PFSK-1 (cell line): ENCODE results near the gene SIL1.

Source experiments
- FOXP2 ChIP-seq: optimal IDR thresholded peaks from 2 replicates; pipeline ENCODE3; 2011; ENCODE audit warnings: borderline replicate concordance, control low read depth, inconsistent platforms; ENCODE audit not compliant: insufficient read depth; ENCODE audit errors: extremely low read length, extremely low read depth
- POLR2AphosphoS5 ChIP-seq: IDR thresholded peaks from 2 replicates; pipeline ENCODE4 v1.6.1; 2012; ENCODE audit warnings: low read depth, mild to moderate bottlenecking, control low read depth, low read length, moderate library complexity
- SIN3A ChIP-seq: IDR thresholded peaks from 2 replicates; pipeline ENCODE4 v1.6.1; 2012; ENCODE audit warnings: mild to moderate bottlenecking, low read length, moderate library complexity, borderline replicate concordance; ENCODE audit not compliant: insufficient read depth
- TAF1 ChIP-seq: IDR thresholded peaks from 2 replicates; pipeline ENCODE4 v1.6.1; 2012; ENCODE audit warnings: low read length, control low read depth, borderline replicate concordance; ENCODE audit not compliant: insufficient read depth
- TF ChIP-seq, protein P1 (sequence below), 2 experiments: IDR thresholded peaks; 2 replicates each; pipeline versions ENCODE4 v1.6.1 to v1.8.0; 2011 to 2012; ENCODE audit warnings: low read depth in 2 of 2, low read length in 2 of 2, control low read depth in 1 of 2, inconsistent platforms in 1 of 2, mild to moderate bottlenecking in 1 of 2, moderate library complexity in 1 of 2; ENCODE audit not compliant: insufficient read depth in 1 of 2

SIL1 gene

DNA sequence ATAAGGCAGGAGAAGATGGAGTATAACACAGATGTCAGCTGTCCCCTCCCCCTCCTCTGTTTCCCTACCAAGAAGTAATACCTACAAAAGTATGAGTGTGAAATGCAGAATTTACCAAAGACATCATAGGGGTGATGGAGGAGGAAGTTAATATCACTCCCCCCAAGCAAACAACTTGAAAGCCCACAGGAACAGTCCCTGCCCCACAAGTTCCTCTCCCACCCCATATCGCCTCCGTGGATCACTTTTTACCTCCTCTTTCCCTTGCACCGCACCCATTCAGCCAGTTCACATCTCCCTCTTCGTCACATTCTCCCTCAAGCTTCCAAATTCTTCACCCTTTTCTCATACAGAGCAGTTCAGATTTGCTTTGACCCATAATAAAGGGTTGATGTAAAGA lies 7.0 kb upstream of the SIL1 start:
- TF ChIP-seq, protein P1, sequence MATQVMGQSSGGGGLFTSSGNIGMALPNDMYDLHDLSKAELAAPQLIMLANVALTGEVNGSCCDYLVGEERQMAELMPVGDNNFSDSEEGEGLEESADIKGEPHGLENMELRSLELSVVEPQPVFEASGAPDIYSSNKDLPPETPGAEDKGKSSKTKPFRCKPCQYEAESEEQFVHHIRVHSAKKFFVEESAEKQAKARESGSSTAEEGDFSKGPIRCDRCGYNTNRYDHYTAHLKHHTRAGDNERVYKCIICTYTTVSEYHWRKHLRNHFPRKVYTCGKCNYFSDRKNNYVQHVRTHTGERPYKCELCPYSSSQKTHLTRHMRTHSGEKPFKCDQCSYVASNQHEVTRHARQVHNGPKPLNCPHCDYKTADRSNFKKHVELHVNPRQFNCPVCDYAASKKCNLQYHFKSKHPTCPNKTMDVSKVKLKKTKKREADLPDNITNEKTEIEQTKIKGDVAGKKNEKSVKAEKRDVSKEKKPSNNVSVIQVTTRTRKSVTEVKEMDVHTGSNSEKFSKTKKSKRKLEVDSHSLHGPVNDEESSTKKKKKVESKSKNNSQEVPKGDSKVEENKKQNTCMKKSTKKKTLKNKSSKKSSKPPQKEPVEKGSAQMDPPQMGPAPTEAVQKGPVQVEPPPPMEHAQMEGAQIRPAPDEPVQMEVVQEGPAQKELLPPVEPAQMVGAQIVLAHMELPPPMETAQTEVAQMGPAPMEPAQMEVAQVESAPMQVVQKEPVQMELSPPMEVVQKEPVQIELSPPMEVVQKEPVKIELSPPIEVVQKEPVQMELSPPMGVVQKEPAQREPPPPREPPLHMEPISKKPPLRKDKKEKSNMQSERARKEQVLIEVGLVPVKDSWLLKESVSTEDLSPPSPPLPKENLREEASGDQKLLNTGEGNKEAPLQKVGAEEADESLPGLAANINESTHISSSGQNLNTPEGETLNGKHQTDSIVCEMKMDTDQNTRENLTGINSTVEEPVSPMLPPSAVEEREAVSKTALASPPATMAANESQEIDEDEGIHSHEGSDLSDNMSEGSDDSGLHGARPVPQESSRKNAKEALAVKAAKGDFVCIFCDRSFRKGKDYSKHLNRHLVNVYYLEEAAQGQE (IDR thresholded peaks at IDR 0.05; ENCODE audit: insufficient read depth in 1 of 2, low read depth in 2 of 2, low read length in 2 of 2): no peak
- TF ChIP-seq POLR2AphosphoS5 (no peak), TAF1 (no peak), SIN3A (no peak), FOXP2 (no peak)

DNA sequence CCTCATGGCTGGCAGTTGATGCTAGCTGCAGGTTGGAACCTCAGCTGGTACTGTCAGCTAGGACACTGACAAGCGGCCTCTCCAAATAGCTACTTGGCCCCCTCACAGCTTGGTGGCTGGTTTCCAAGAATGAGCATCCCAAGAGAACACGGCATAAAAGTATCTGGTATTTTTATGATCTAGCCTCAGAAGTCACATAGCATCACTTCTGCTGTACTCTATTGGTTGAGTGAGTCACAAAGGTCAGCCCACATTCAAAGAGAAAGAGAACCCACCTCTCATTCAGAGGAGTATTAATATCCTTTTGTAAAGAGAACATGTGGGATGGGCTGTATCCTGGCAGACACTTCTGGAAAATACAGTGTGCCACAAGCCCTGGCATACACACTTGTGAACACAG lies 6.0 kb upstream of the SIL1 start:
- no peak for TF ChIP-seq FOXP2
- no peak for TF ChIP-seq TAF1
- TF ChIP-seq, protein P1 (IDR thresholded peaks at IDR 0.05; ENCODE audit: insufficient read depth in 1 of 2, low read depth in 2 of 2, low read length in 2 of 2): no peak
- no peak for TF ChIP-seq POLR2AphosphoS5
- TF ChIP-seq SIN3A: no peak

DNA sequence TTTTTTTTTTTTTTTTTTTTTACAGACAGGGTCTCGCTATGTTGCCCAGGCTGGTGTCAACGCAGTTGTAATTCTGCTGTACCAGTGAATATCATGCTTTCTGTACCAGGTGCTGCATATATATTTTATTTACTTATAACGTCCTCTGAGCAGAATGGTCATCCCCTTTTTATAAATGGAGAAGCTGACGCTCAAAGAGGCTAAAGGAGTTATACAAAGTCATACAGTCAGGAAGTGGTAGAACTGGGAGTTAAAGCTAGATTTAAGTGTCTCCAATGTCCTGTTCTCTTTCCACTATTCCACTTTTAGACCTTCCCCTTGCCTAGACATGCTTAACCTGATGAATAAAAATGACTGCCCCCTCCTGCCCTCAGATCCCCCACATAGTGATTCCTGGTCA lies 1.2 kb upstream of the SIL1 start:
- TF ChIP-seq FOXP2 (no peak), TAF1 (no peak), SIN3A (no peak), POLR2AphosphoS5 (no peak)
- TF ChIP-seq, protein P1 (IDR thresholded peaks at IDR 0.05; ENCODE audit: insufficient read depth in 1 of 2, low read depth in 2 of 2, low read length in 2 of 2): no peak

DNA sequence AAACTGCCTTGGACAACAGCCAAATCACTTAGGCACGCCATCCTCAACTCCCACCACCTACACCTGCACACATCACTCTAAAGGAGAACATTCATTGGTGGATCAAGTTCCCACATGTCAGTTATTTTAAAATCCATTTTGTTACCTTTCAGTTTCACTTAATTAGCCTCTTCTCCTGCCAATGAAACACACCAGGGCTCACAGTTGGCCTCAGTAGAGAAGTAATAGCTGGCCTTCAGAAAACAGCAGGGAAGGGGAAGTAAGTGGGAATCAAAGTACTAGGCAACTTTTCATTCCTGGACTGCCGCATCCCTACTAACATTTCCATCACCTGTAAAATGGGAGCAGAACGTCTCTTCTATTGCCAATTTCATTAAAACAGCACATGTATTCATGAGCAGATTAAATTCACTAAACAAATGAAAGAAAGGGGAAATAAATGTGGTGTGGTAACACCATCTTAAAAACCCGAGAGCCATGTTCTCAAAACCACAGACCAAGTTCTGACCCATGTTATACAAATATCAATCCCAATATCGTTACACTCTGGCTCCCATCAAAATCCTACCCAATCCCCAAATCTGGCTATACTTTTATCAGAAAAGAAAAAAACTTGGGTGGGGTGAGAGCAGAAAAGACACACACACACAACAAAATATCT lies 1.7 kb downstream of the SIL1 start:
- TF ChIP-seq SIN3A (no peak), POLR2AphosphoS5 (no peak), FOXP2 (no peak), TAF1 (no peak)
- TF ChIP-seq, protein P1 (IDR thresholded peaks at IDR 0.05; ENCODE audit: insufficient read depth in 1 of 2, low read depth in 2 of 2, low read length in 2 of 2): no peak

DNA sequence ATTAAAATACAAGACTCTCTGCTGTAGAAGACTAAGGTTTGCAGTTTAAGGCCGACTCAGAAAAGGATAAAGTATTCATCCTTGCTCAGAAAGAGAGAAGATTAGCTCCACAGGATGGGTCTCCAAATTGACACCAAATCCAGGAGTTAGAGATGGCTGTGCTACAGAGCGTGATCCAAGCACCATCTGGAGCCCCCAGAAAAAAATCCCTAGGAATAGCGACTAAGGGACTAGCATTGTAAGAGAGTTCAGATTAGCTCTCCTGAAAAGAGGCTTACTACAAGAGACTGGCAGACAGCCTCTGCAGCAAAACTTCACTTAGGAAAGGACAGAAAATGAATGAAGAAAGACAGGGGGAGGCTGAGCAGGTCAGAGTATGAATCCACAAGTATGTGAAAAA lies 3.7 kb downstream of the SIL1 start:
- TF ChIP-seq, protein P1 (IDR thresholded peaks at IDR 0.05; ENCODE audit: insufficient read depth in 1 of 2, low read depth in 2 of 2, low read length in 2 of 2): no peak
- TF ChIP-seq FOXP2 (no peak), POLR2AphosphoS5 (no peak), TAF1 (no peak), SIN3A (no peak)
